ENCODE measurements around the gene L1TD1. TPM values are rescaled to one million over a fixed set of nuclear protein-coding genes. Genes with fewer than 3 reads are reported as not detected.

The L1TD1 gene
- total RNA-seq, 2 donors from 2014 or later: 0.27 to 4.7 TPM

DNA sequence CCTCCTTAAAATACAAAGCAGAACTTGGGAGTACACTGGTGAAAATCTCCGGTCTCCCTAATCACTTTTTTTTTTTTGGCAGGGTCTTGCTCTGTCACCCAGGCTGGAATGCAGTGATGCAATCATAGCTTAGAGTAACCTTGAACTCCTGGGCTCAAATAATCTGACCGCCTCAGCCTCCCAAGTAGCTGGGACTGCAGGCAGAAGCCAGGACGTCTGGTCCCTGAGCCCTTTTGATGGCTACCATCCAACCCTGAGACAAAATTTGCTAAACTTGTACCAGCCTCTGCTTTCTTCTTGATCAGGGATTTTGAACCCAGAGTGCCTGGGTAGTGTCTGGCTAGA lies 4.1 kb downstream of the L1TD1 start:
- 34% methylated on average over 3 of the region's 3 CpGs for WGBS
- TF ChIP-seq POLR2A (IDR thresholded peaks at IDR 0.05): no peak
- no peak for TF ChIP-seq POLR2AphosphoS5 (IDR thresholded peaks at IDR 0.05)
- TF ChIP-seq CTCF (IDR thresholded peaks at IDR 0.05): no peak

DNA sequence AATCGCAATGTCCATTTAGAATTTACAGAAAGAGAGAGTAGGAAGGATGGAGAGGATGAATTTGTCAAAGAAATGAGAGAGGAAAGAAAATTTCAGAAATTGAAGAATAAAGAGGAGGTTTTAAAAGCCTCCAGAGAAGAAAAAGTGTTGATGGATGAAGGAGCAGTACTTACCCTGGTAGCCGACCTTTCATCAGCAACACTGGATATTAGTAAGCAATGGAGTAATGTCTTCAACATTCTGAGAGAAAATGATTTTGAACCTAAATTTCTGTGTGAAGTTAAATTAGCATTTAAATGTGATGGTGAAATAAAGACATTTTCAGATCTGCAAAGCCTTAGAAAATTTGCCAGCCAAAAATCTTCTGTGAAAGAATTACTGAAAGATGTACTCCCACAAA lies 12.5 kb downstream of the L1TD1 start:
- no peaks in the 10 kb centered on the region for H3K9me3 ChIP-seq
- WGBS: 96% methylated on average over 2 of the region's 2 CpGs
- H3K36me3 ChIP-seq: no peaks in the 10 kb centered on the region
- TF ChIP-seq CTCF (IDR thresholded peaks at IDR 0.05): no peak
- no peak for TF ChIP-seq POLR2AphosphoS5 (IDR thresholded peaks at IDR 0.05)
- no peak for TF ChIP-seq POLR2A (IDR thresholded peaks at IDR 0.05)
- no peak overlapping the region for H3K4me3 ChIP-seq
- no peak for DNase-seq (ENCODE audit: low spot score)
- intact Hi-C loops (cut with DNase I): no loop called here
- H3K27me3 ChIP-seq (replicated peaks; ENCODE audit: insufficient read depth): no peaks in the 10 kb centered on the region
- H3K27ac ChIP-seq: no peak overlapping the region
- H3K4me1 ChIP-seq (replicated peaks): no peaks in the 10 kb centered on the region

More for the DNA sequence above, 4.1 kb downstream of the L1TD1 start:
- no peaks in the 10 kb centered on the region for H3K36me3 ChIP-seq
- H3K27ac ChIP-seq: no peak overlapping the region
- no peak overlapping the region for H3K4me3 ChIP-seq
- peaks cover 3% of the 10 kb centered on the region for H3K27me3 ChIP-seq (replicated peaks; ENCODE audit: insufficient read depth)
- no peak for DNase-seq (ENCODE audit: low spot score)
- no peaks in the 10 kb centered on the region for H3K4me1 ChIP-seq (replicated peaks)
- no peaks in the 10 kb centered on the region for H3K9me3 ChIP-seq
- intact Hi-C loops (cut with DNase I): no loop called here

- TF ChIP-seq POLR2AphosphoS5 (IDR thresholded peaks at IDR 0.05) (no peak), POLR2A (IDR thresholded peaks at IDR 0.05) (no peak), CTCF (IDR thresholded peaks at IDR 0.05) (no peak)
- WGBS: 96% methylated on average over 5 of the region's 5 CpGs
- intact Hi-C loops (cut with DNase I): no loop called here
Measured at GRCh38 chr1:62208087-62208486, 13.4 kb downstream of the L1TD1 start.

DNA sequence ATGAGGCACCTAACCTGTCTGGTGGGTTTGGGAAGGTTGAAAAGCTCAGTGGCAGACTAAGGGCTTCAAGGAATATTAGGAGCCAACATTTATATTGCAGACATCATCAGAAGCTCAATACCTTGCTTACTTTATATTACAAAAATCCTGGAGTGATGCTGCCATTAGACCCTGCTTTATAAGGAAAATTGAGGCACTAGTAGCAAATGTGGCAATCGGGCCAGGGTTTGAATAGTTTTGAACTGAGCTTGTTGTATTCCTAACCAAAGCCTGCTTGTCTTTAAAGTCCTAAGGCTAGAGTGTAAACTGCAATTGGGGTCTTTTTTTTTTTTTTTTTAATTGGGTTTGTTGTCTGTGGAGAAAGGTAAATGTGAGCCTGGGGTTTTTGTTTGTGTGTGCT lies 14.3 kb downstream of the L1TD1 start:
- 46% methylated on average over 1 of the region's 1 CpG for WGBS

More at GRCh38 chr1:62208087-62208486, 13.4 kb downstream of the L1TD1 start:
- Histone ChIP-seq H3K27me3 (replicated peaks; ENCODE audit: insufficient read depth) (no peaks in the 10 kb centered on the region), H3K4me1 (replicated peaks) (no peaks in the 10 kb centered on the region), H3K9me3 (no peaks in the 10 kb centered on the region), H3K36me3 (no peaks in the 10 kb centered on the region), H3K27ac (no peak overlapping the region), H3K4me3 (no peak overlapping the region)
- DNase-seq (ENCODE audit: low spot score): no peak

More for the DNA sequence above, 14.3 kb downstream of the L1TD1 start:
- Histone ChIP-seq H3K4me1 (replicated peaks) (no peaks in the 10 kb centered on the region), H3K27ac (no peak overlapping the region), H3K9me3 (no peaks in the 10 kb centered on the region), H3K36me3 (no peaks in the 10 kb centered on the region), H3K4me3 (no peak overlapping the region), H3K27me3 (replicated peaks; ENCODE audit: insufficient read depth) (no peaks in the 10 kb centered on the region)
- DNase-seq (ENCODE audit: low spot score): no peak
- TF ChIP-seq POLR2AphosphoS5 (IDR thresholded peaks at IDR 0.05) (no peak), POLR2A (IDR thresholded peaks at IDR 0.05) (no peak), CTCF (IDR thresholded peaks at IDR 0.05) (no peak)
- intact Hi-C loops (cut with DNase I): no loop called here
